Prostate gland (tissue), 2 donors: Measurements from ENCODE around the gene NACC1. TPM values are rescaled to one million over a fixed set of nuclear protein-coding genes. Genes with fewer than 3 reads are reported as not detected.

Experiments used
- DNase-seq: peaks from one replicate; pipeline ENCODE4 v3.0.0-alpha.2; 2019; ENCODE audit warnings: low spot score
- H3K27ac ChIP-seq, 2 donors: fragments of 200-600 bp; sonication (generic); 2 replicates each; pipeline ENCODE4 v1.5.1; 2017 to 2019
- H3K27me3 ChIP-seq: fragments of 200-600 bp; sonication (generic); replicated peaks from 2 replicates; pipeline ENCODE4 v1.5.1; 2019; ENCODE audit not compliant: insufficient read depth
- H3K36me3 ChIP-seq, 2 donors: fragments of 200-600 bp; sonication (generic); 1 replicate in 1 of 2; 2 replicates in 1 of 2; pipeline versions ENCODE4 v1.5.1 to v1.8.1; 2017 to 2019
- H3K4me1 ChIP-seq: fragments of 200-600 bp; sonication (generic); replicated peaks from 2 replicates; pipeline ENCODE4 v1.5.1; 2019
- H3K4me3 ChIP-seq, 2 donors: fragments of 200-600 bp; sonication (generic); 2 replicates each; pipeline ENCODE4 v1.5.1; 2017 to 2019
- H3K9me3 ChIP-seq: fragments of 200-600 bp; sonication (generic); 2 replicates; pipeline ENCODE4 v1.5.1; 2017
- POLR2A ChIP-seq: fragments of 450-650 bp; IDR thresholded peaks from one replicate; pipeline ENCODE4 v1.6.1; 2016; ENCODE audit warnings: antibody characterized with exemption, mild to moderate bottlenecking
- POLR2AphosphoS5 ChIP-seq: sonication (generic); formaldehyde crosslinking; IDR thresholded peaks from one replicate; pipeline ENCODE4 v1.6.1; 2017; ENCODE audit warnings: antibody characterized with exemption
- WGBS: methylation state at CpG from one replicate; pipeline ENCODE4 v1.1.5; 2018; 5-methylcytosine and 5-hydroxymethylcytosine counted together
- intact Hi-C: fragments of 100-400 bp; cut with DNase I; formaldehyde crosslinking; loops from one replicate; pipeline ENCODE4 v1.14.2; 2022
- total RNA-seq, 2 donors: library from RNA; depleted of rRNA; stranded (reverse); fragments of >200 nt; gene quantifications; one replicate each; pipeline ENCODE4 v1.1.0, GENCODE V29; 2016
- TF ChIP-seq, protein P1 (sequence below), 4 experiments: fragments of 200-600 bp in 2 of 4; fragments of 450-650 bp in 2 of 4; sonication (generic) in 2 of 4; IDR thresholded peaks; 1 replicate in 3 of 4; 2 replicates in 1 of 4; pipeline ENCODE4 v1.5.1; 2016 to 2019; ENCODE audit warnings: antibody characterized with exemption in 4 of 4, mild to moderate bottlenecking in 2 of 4, moderate library complexity in 2 of 4

The NACC1 gene
- total RNA-seq, 2 donors from 2014 or later: 52.4 to 91.9 TPM

- Histone ChIP-seq H3K4me3 (no peak overlapping the region), H3K27ac (peak overlapping the region; percentile 56 to 88), H3K36me3 (peaks cover 5 to 13% of the 10 kb centered on the region in 2 donors), H3K27me3 (no peaks in the 10 kb centered on the region), H3K9me3 (no peaks in the 10 kb centered on the region), H3K4me1 (peaks cover 11% of the 10 kb centered on the region)
- intact Hi-C loops: loop anchor here (2.0 kb wide), 1 partner anchor 111 kb away; no protein-coding TSS in a partner anchor
- no peak for TF ChIP-seq POLR2A
- TF ChIP-seq POLR2AphosphoS5: peak; percentile 31
- TF ChIP-seq, protein P1, sequence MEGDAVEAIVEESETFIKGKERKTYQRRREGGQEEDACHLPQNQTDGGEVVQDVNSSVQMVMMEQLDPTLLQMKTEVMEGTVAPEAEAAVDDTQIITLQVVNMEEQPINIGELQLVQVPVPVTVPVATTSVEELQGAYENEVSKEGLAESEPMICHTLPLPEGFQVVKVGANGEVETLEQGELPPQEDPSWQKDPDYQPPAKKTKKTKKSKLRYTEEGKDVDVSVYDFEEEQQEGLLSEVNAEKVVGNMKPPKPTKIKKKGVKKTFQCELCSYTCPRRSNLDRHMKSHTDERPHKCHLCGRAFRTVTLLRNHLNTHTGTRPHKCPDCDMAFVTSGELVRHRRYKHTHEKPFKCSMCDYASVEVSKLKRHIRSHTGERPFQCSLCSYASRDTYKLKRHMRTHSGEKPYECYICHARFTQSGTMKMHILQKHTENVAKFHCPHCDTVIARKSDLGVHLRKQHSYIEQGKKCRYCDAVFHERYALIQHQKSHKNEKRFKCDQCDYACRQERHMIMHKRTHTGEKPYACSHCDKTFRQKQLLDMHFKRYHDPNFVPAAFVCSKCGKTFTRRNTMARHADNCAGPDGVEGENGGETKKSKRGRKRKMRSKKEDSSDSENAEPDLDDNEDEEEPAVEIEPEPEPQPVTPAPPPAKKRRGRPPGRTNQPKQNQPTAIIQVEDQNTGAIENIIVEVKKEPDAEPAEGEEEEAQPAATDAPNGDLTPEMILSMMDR (IDR thresholded peaks at IDR 0.05): peak; percentile 93 to 97 (median 95)
- WGBS: 40% methylated on average over 12 of the region's 12 CpGs
- DNase-seq: peak; percentile 74
Observed at GRCh38 chr19:13093407-13094105, 24.5 kb upstream of the NACC1 start.

DNA sequence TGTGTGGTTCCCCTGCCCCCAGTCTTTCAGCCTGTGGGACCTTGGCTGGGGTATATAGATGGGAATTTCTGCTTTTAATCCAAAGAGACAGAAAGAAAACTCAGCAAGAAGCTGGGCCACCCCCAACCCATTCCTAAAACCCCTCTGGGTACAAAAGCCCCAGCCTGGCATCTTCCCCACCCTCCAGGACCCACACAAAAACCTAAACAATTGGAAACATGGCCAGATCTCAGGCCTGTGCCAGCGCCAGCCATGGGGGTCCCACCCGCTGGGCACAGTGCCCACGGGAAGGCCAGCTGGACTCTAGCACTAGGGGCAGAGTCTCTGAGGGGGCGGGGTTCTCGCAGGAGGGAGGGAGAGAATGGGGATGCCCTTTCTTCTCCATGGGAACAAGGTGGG is 24.0 kb upstream of the NACC1 start:
- no peaks in the 10 kb centered on the region for H3K27me3 ChIP-seq
- intact Hi-C loops: no loop called here
- H3K9me3 ChIP-seq: no peaks in the 10 kb centered on the region
- H3K4me3 ChIP-seq: no peak overlapping the region
- WGBS: 61% methylated on average over 5 of the region's 5 CpGs
- peaks cover 11% of the 10 kb centered on the region for H3K4me1 ChIP-seq
- TF ChIP-seq POLR2A (no peak), POLR2AphosphoS5 (no peak)
- TF ChIP-seq, protein P1 (IDR thresholded peaks at IDR 0.05): no peak
- peaks cover 5 to 13% of the 10 kb centered on the region in 2 donors for H3K36me3 ChIP-seq
- DNase-seq: no peak
- H3K27ac ChIP-seq: peak overlapping the region; percentile 56 to 88

DNA sequence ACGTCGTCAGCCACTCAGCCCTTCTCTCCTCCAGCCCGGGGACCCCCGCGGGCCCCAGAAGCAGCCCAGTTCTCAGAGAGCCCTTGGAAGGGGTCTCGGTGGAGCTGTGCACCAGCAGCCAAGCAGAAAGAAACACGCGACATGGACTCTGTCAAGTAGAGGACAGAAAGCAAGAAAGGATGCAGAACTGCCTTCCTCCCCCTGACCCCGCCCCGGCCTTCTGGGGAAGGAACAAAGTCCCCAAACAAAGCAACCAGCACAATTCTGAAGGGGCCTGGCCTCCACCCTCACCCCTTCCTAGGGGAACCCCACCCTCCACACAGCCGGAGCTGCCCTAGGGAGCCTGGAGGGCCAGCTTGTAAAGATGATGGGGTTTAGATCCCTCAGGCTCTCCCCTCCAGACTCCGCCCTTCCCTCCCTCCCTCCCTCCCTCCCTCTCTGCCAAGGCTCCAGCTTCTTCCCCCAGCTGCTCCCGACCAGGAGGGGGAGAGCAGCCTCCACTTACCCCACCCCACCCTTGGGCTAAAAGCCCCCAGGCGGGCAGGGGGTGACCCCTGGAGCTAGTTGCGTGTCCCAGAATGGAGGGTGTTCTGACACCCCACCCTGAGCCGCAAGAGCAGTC is 23.2 kb upstream of the NACC1 start:
- 58% methylated on average over 14 of the region's 16 CpGs for WGBS
- H3K4me1 ChIP-seq: peaks cover 11% of the 10 kb centered on the region
- intact Hi-C loops: no loop called here

GRCh38 chr19:13095393-13095784 is 22.7 kb upstream of the NACC1 start:
- TF ChIP-seq POLR2A (no peak), POLR2AphosphoS5 (no peak)
- TF ChIP-seq, protein P1 (IDR thresholded peaks at IDR 0.05): no peak
- H3K9me3 ChIP-seq: no peaks in the 10 kb centered on the region
- H3K4me1 ChIP-seq: peaks cover 11% of the 10 kb centered on the region
- WGBS: 68% methylated on average over 23 of the region's 25 CpGs
- no peak overlapping the region for H3K4me3 ChIP-seq
- no peaks in the 10 kb centered on the region for H3K27me3 ChIP-seq
- peaks cover 5 to 13% of the 10 kb centered on the region in 2 donors for H3K36me3 ChIP-seq
- peak overlapping the region; percentile 56 to 88 for H3K27ac ChIP-seq
- DNase-seq: no peak
- intact Hi-C loops: no loop called here

More for the DNA sequence above, 23.2 kb upstream of the NACC1 start:
- TF ChIP-seq POLR2A: no peak
- no peak for TF ChIP-seq POLR2AphosphoS5
- TF ChIP-seq, protein P1 (IDR thresholded peaks at IDR 0.05): no peak
- peak overlapping the region; percentile 56 to 88 for H3K27ac ChIP-seq
- DNase-seq: no peak
- no peak overlapping the region for H3K4me3 ChIP-seq
- no peaks in the 10 kb centered on the region for H3K27me3 ChIP-seq
- peaks cover 5 to 13% of the 10 kb centered on the region in 2 donors for H3K36me3 ChIP-seq
- no peaks in the 10 kb centered on the region for H3K9me3 ChIP-seq
